PC-3 (cell line): Measurements from ENCODE around the gene ZNF134. TPM values are rescaled to one million over a fixed set of nuclear protein-coding genes. Genes with fewer than 3 reads are reported as not detected.

Experiments used
- ATAC-seq: fragments of 200-7000 bp; cut with Tn5 transposase; 2 replicates; pipeline ENCODE4 v1.9.1; 2020; ENCODE audit warnings: mild to moderate bottlenecking, moderate library complexity
- BruUV-seq: library from RNA; stranded (reverse); fragments of 400-500 nt; replicated peaks from 2 replicates; lab custom pipeline; 2021; lab: Mats Ljungman, UMichigan
- CTCF ChIA-PET: fragments of 300-600 bp; sonication (Branson Sonifier 250); formaldehyde crosslinking; loops from one replicate; lab custom pipeline; 2022; ENCODE audit warnings: antibody characterized with exemption; lab: Charles Lee
- POLR2A ChIA-PET: fragments of 300-600 bp; sonication (Branson Sonifier 250); formaldehyde crosslinking; loops from one replicate; lab custom pipeline; 2022; ENCODE audit warnings: antibody characterized with exemption; ENCODE audit not compliant: unreplicated experiment; lab: Charles Lee
- DNase-seq: peaks from one replicate; pipeline ENCODE4 v3.0.0-alpha.2; 2015
- H2AFZ ChIP-seq: fragments of 300-600 bp; sonication (generic); 2 replicates; pipeline ENCODE4 v1.6.0; 2016; ENCODE audit warnings: antibody characterized with exemption, low read length
- H3F3A ChIP-seq: fragments of 300-600 bp; sonication (generic); one replicate; pipeline ENCODE4 v1.6.0; 2017; ENCODE audit warnings: antibody characterized with exemption, low read length, control low read depth, mild to moderate bottlenecking; ENCODE audit not compliant: unreplicated experiment
- H3K27ac ChIP-seq: fragments of 300-600 bp; sonication (generic); 2 replicates; pipeline ENCODE4 v1.5.1; 2016; ENCODE audit warnings: mild to moderate bottlenecking, low read length
- H3K27me3 ChIP-seq: fragments of 300-600 bp; sonication (generic); 2 replicates; pipeline ENCODE4 v1.6.1; 2016; ENCODE audit warnings: low read length, mixed read lengths
- H3K36me3 ChIP-seq: fragments of 300-600 bp; sonication (generic); 2 replicates; pipeline ENCODE4 v1.6.1; 2016; ENCODE audit warnings: low read depth, mixed run types, low read length, mixed read lengths
- H3K4me1 ChIP-seq: fragments of 300-600 bp; sonication (generic); 2 replicates; pipeline ENCODE4 v1.5.1; 2016; ENCODE audit warnings: low read length; ENCODE audit not compliant: insufficient read depth
- H3K4me2 ChIP-seq: fragments of 300-600 bp; sonication (generic); 2 replicates; pipeline ENCODE4 v1.6.0; 2016; ENCODE audit warnings: low read length
- H3K4me3 ChIP-seq: fragments of 300-600 bp; sonication (generic); 2 replicates; pipeline ENCODE4 v1.5.1; 2016; ENCODE audit warnings: mild to moderate bottlenecking, low read length, mixed read lengths
- H3K79me2 ChIP-seq: fragments of 300-600 bp; sonication (generic); 2 replicates; pipeline ENCODE4 v1.6.1; 2017; ENCODE audit warnings: low read length, mixed read lengths
- H3K9ac ChIP-seq: fragments of 300-600 bp; sonication (generic); 2 replicates; pipeline ENCODE4 v1.6.0; 2016; ENCODE audit warnings: mild to moderate bottlenecking, low read length
- H3K9me2 ChIP-seq: fragments of 300-600 bp; sonication (generic); replicated peaks from 2 replicates; pipeline ENCODE4 v1.6.1; 2016; ENCODE audit warnings: mixed run types, low read length, mixed read lengths
- H3K9me3 ChIP-seq: fragments of 300-600 bp; sonication (generic); 2 replicates; pipeline ENCODE4 v1.6.1; 2016; ENCODE audit warnings: low read length, mixed read lengths
- H4K20me1 ChIP-seq: fragments of 300-600 bp; sonication (generic); 2 replicates; pipeline ENCODE4 v1.6.1; 2016; ENCODE audit warnings: low read length, mixed read lengths
- CTCF ChIP-seq: fragments of 300-600 bp; sonication (generic); conservative IDR thresholded peaks from 2 replicates; pipeline ENCODE4 v1.5.1; 2017; ENCODE audit warnings: antibody characterized with exemption, low read depth, mild to moderate bottlenecking, low read length
- EZH2 ChIP-seq: fragments of 300-600 bp; sonication (generic); IDR thresholded peaks from one replicate; pipeline ENCODE4 v1.6.1; 2017; ENCODE audit warnings: antibody characterized with exemption, mild to moderate bottlenecking, low read length; ENCODE audit not compliant: unreplicated experiment
- EZH2phosphoT487 ChIP-seq: fragments of 300-600 bp; sonication (generic); IDR thresholded peaks from 2 replicates; pipeline ENCODE4 v1.6.1; 2018; ENCODE audit warnings: mild to moderate bottlenecking, antibody characterized with exemption, low read length, borderline replicate concordance
- intact Hi-C: fragments of 100-400 bp; cut with micrococcal nuclease; formaldehyde crosslinking; loops from 2 replicates; pipeline ENCODE4 v1.9.0; 2023
- total RNA-seq: library from RNA; depleted of rRNA; stranded (reverse); fragments of >200 nt; gene quantifications from 2 replicates; pipeline ENCODE4 v1.2.3, GENCODE V29; 2014

Gene ZNF134
- total RNA-seq, 1 experiment from 2014 or later = 22.3 TPM

- Histone ChIP-seq H3K79me2 (no peaks in the 10 kb centered on the region), H3K4me3 (no peak overlapping the region), H3K27ac (no peak overlapping the region), H3K4me1 (no peaks in the 10 kb centered on the region), H3K27me3 (no peaks in the 10 kb centered on the region), H3K4me2 (no peak overlapping the region), H3K9me3 (peaks cover 35% of the 10 kb centered on the region), H4K20me1 (no peaks in the 10 kb centered on the region), H3F3A (no peaks in the 10 kb centered on the region), H2AFZ (no peak overlapping the region), H3K9me2 (no peaks in the 10 kb centered on the region), H3K36me3 (peaks cover 46% of the 10 kb centered on the region), H3K9ac (no peak overlapping the region)
- ATAC-seq = no peak
- no peak for DNase-seq
- intact Hi-C loops = no loop called here
- CTCF ChIA-PET = no interaction called here
- no TSS peak for BruUV-seq
- TF ChIP-seq EZH2phosphoT487 (no peak), CTCF (no peak), EZH2 (no peak)
- POLR2A ChIA-PET = interaction anchor here (0.5 kb wide), 1 partner anchor 668 kb away, joined by 6 read pairs; no protein-coding TSS in a partner anchor
Measured at GRCh38 chr19:57643734-57644133, 29.7 kb downstream of the ZNF134 start.

GRCh38 chr19:57648331-57649003, 34.4 kb downstream of the ZNF134 start:
- ChIA-PET CTCF (no interaction called here), POLR2A (no interaction called here)
- Histone ChIP-seq H2AFZ (no peak overlapping the region), H3K27ac (no peak overlapping the region), H3K27me3 (no peaks in the 10 kb centered on the region), H3K36me3 (0 out of 2 replicates have a peak, but pooled peaks cover under 1% of the 10 kb centered on the region), H3K4me3 (no peak overlapping the region), H3K9me2 (no peaks in the 10 kb centered on the region), H3K9me3 (peaks cover 12% of the 10 kb centered on the region), H3K9ac (no peak overlapping the region), H3K4me1 (no peaks in the 10 kb centered on the region), H3K79me2 (no peaks in the 10 kb centered on the region), H3F3A (no peaks in the 10 kb centered on the region), H4K20me1 (no peaks in the 10 kb centered on the region), H3K4me2 (no peak overlapping the region)
- DNase-seq (no peak), ATAC-seq (no peak)
- no peak for TF ChIP-seq EZH2
- TF ChIP-seq CTCF = no peak
- no peak for TF ChIP-seq EZH2phosphoT487
- BruUV-seq = no TSS peak
- intact Hi-C loops = no loop called here

GRCh38 chr19:57651654-57651996, 37.6 kb downstream of the ZNF134 start:
- Histone ChIP-seq H3K9me2 (no peaks in the 10 kb centered on the region), H3K9ac (no peak overlapping the region), H3K79me2 (no peaks in the 10 kb centered on the region), H4K20me1 (no peaks in the 10 kb centered on the region), H3K4me2 (no peak overlapping the region), H3K36me3 (no peaks in the 10 kb centered on the region), H2AFZ (no peak overlapping the region), H3K4me3 (no peak overlapping the region), H3K27ac (no peak overlapping the region), H3K4me1 (no peaks in the 10 kb centered on the region), H3K27me3 (no peaks in the 10 kb centered on the region), H3K9me3 (peaks cover 17% of the 10 kb centered on the region; the same call in 1 of the 2 replicates), H3F3A (no peaks in the 10 kb centered on the region)
- POLR2A ChIA-PET = no interaction called here
- CTCF ChIA-PET = no interaction called here
- TF ChIP-seq EZH2 (no peak), EZH2phosphoT487 (no peak), CTCF (peak; percentile 11; the same call in 1 of the 2 replicates)
- intact Hi-C loops = no loop called here
- DNase-seq (no peak), ATAC-seq (no peak)
- BruUV-seq = no TSS peak
